Endodermal cell (in vitro differentiated cells): ENCODE measurements around the gene NPC2. TPM values are rescaled to one million over a fixed set of nuclear protein-coding genes. Genes with fewer than 3 reads are reported as not detected.

Source experiments
- DNase-seq: peaks from one replicate; pipeline ENCODE4 v3.0.0-alpha.2; 2017
- H3K27ac ChIP-seq: 2 replicates; pipeline ENCODE4 v1.5.1; 2013; ENCODE audit warnings: mild to moderate bottlenecking, low read depth, low read length, moderate library complexity
- H3K27me3 ChIP-seq: 2 replicates; pipeline ENCODE4 v1.6.1; 2013; ENCODE audit warnings: mild to moderate bottlenecking, low read length, moderate library complexity; ENCODE audit not compliant: insufficient read depth, control insufficient read depth, poor library complexity, severe bottlenecking
- H3K36me3 ChIP-seq: 2 replicates; pipeline ENCODE4 v1.7.0; 2013; ENCODE audit warnings: mild to moderate bottlenecking, low read length, moderate library complexity; ENCODE audit not compliant: control insufficient read depth, insufficient read depth
- H3K4me1 ChIP-seq: one replicate; pipeline ENCODE4 v1.7.0; 2013; ENCODE audit warnings: low read length; ENCODE audit not compliant: control insufficient read depth, insufficient read depth
- H3K4me3 ChIP-seq: 2 replicates; pipeline ENCODE4 v1.5.1; 2013; ENCODE audit warnings: mild to moderate bottlenecking, low read length, moderate library complexity
- H3K9ac ChIP-seq: 2 replicates; pipeline ENCODE4 v1.6.1; 2013; ENCODE audit warnings: mild to moderate bottlenecking, low read length, moderate library complexity; ENCODE audit not compliant: poor library complexity, severe bottlenecking; ENCODE audit errors: extremely low read depth
- H3K9me3 ChIP-seq: 2 replicates; pipeline ENCODE4 v1.6.1; 2013; ENCODE audit warnings: mild to moderate bottlenecking, low read length, moderate library complexity; ENCODE audit not compliant: control insufficient read depth
- H3K27ac Mint-ChIP-seq: 2 replicates; pipeline ENCODE4 v1.8.0; 2020; ENCODE audit warnings: mixed read lengths
- H3K27me3 Mint-ChIP-seq: 2 replicates; pipeline ENCODE4 v1.8.0; 2021; ENCODE audit warnings: mild to moderate bottlenecking, mixed read lengths; ENCODE audit not compliant: insufficient read depth
- H3K36me3 Mint-ChIP-seq: 2 replicates; pipeline ENCODE4 v1.8.0; 2020; ENCODE audit warnings: low read depth, mixed read lengths
- H3K4me1 Mint-ChIP-seq: 2 replicates; pipeline ENCODE4 v1.8.0; 2020; ENCODE audit warnings: mixed read lengths
- H3K4me3 Mint-ChIP-seq: 2 replicates; pipeline ENCODE4 v1.8.0; 2020; ENCODE audit warnings: mild to moderate bottlenecking, moderate library complexity, mixed read lengths
- H3K9me3 Mint-ChIP-seq: 2 replicates; pipeline ENCODE4 v1.8.0; 2020; ENCODE audit warnings: mild to moderate bottlenecking, mixed read lengths
- WGBS, 2 experiments: methylation state at CpG; one replicate each; pipeline versions ENCODE4 v1.1.5 to v1.1.7; 2013; ENCODE audit warnings: missing lambda C conversion rate in 2 of 2, mixed read lengths in 1 of 2; ENCODE audit not compliant: insufficient coverage in 1 of 2, insufficient read length in 1 of 2; 5-methylcytosine and 5-hydroxymethylcytosine counted together
- total RNA-seq, 2 donors: library from RNA; stranded (reverse); fragmentation: NEBNext Ultra II Directional in 1 of 2; extraction: Animal tissue kit (Norgen Biotek cat#: 25700) in 1 of 2; gene quantifications; 2 replicates in 1 of 2; 3 replicates in 1 of 2; pipeline ENCODE4 v1.2.1, GENCODE V29; 2021
- TF ChIP-seq, protein P1 (sequence below): fragments of 200-600 bp; sonication (generic); conservative IDR thresholded peaks from 2 replicates; pipeline ENCODE4 v1.5.0; 2021; ENCODE audit warnings: antibody characterized with exemption, mild to moderate bottlenecking

Gene NPC2
- total RNA-seq, 2 donors from 2014 or later = 279 to 462 TPM

DNA sequence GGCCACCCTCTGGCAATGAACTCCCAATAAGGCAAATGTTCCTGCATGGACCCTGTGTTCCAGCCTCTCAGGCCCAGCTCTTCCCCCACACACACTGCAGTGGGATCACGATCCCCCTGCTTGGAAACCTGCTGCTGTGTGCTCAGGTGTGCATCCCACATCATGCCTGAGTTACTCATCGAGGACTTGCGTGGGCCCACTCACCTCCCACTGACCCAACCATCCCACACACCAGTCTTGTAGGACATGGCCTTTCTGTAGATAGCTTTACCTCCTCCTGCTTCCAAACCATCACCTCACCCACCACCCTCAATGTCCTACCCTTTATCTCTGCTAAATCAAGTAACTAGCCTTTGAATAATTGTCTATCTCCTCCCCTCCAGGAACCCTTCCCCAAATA lies 24.6 kb downstream of the NPC2 start:
- no peak overlapping the region for H3K27ac ChIP-seq
- TF ChIP-seq, protein P1, sequence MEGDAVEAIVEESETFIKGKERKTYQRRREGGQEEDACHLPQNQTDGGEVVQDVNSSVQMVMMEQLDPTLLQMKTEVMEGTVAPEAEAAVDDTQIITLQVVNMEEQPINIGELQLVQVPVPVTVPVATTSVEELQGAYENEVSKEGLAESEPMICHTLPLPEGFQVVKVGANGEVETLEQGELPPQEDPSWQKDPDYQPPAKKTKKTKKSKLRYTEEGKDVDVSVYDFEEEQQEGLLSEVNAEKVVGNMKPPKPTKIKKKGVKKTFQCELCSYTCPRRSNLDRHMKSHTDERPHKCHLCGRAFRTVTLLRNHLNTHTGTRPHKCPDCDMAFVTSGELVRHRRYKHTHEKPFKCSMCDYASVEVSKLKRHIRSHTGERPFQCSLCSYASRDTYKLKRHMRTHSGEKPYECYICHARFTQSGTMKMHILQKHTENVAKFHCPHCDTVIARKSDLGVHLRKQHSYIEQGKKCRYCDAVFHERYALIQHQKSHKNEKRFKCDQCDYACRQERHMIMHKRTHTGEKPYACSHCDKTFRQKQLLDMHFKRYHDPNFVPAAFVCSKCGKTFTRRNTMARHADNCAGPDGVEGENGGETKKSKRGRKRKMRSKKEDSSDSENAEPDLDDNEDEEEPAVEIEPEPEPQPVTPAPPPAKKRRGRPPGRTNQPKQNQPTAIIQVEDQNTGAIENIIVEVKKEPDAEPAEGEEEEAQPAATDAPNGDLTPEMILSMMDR = no peak
- Mint-ChIP-seq H3K36me3 (peaks cover 20% of the 10 kb centered on the region), H3K4me3 (no peak overlapping the region), H3K9me3 (no peaks in the 10 kb centered on the region), H3K27ac (no peak overlapping the region), H3K27me3 (no peaks in the 10 kb centered on the region), H3K4me1 (peaks cover 34% of the 10 kb centered on the region)
- H3K9me3 ChIP-seq = no peaks in the 10 kb centered on the region
- H3K4me3 ChIP-seq = no peak overlapping the region
- H3K27me3 ChIP-seq = no peaks in the 10 kb centered on the region
- 96 to 97% methylated on average over 2 to 3 of the region's 3 CpGs for WGBS, 2 experiments
- H3K36me3 ChIP-seq = peaks cover 18% of the 10 kb centered on the region
- no peak overlapping the region for H3K9ac ChIP-seq
- DNase-seq = peak; percentile 19
- peaks cover 3% of the 10 kb centered on the region for H3K4me1 ChIP-seq

DNA sequence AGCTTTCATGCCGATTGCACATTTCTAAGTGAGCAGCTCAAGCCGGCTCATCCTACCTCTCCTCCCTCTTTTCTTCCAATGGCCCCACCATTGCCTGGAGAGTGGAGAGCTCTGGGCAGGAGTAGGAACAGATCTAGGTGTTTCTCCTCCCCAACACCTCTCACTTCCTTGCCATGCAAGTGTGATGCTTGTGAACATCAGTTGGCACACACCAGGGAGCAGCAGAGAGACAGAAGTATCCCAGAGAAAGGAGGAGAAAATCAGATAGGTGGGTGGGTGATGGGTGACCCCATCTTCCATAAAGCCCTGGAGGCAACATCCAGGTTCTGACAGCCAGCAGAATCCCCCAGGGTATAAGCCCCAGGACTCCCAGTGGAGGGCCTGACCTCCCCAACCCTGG lies 27.8 kb downstream of the NPC2 start:
- Histone ChIP-seq H3K4me3 (no peak overlapping the region), H3K9ac (no peak overlapping the region), H3K27ac (no peak overlapping the region), H3K36me3 (no peaks in the 10 kb centered on the region), H3K27me3 (no peaks in the 10 kb centered on the region), H3K4me1 (peaks cover 3% of the 10 kb centered on the region), H3K9me3 (no peaks in the 10 kb centered on the region)
- no peak overlapping the region for H3K4me3 Mint-ChIP-seq
- 92% methylated on average over 2 of the region's 2 CpGs; no CpG with 5 or more reads in 1 of the 2 experiments for WGBS, 2 experiments
- H3K27me3 Mint-ChIP-seq = peaks cover 5% of the 10 kb centered on the region
- TF ChIP-seq, protein P1 = no peak
- H3K4me1 Mint-ChIP-seq = peaks cover 18% of the 10 kb centered on the region
- DNase-seq = no peak
- no peak overlapping the region for H3K27ac Mint-ChIP-seq
- H3K36me3 Mint-ChIP-seq = peaks cover 10% of the 10 kb centered on the region
- H3K9me3 Mint-ChIP-seq = no peaks in the 10 kb centered on the region

DNA sequence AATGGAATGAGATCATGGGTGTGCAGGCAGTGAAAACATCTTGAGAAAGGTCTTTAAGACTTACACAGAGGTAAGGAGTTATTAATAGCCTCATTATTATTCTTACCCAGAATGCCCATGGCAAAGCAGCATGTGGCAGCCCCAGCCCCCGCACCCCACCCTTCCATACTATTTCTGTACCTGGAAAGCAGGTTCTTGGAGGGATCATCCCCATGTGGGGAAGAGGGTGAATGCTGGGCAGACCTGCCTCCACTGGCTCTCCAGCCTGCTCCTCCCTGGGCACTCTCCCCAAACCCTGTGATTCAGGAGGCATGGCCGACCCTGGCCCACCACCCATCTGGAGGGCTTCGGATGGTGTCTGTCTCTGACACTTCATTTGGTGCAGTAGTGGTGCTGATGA lies 28.3 kb downstream of the NPC2 start:
- no peak for DNase-seq
- Mint-ChIP-seq H3K4me3 (no peak overlapping the region), H3K4me1 (peaks cover 16% of the 10 kb centered on the region), H3K36me3 (peaks cover 10% of the 10 kb centered on the region), H3K27ac (no peak overlapping the region), H3K27me3 (peaks cover 5% of the 10 kb centered on the region), H3K9me3 (no peaks in the 10 kb centered on the region)
- Histone ChIP-seq H3K27ac (no peak overlapping the region), H3K9ac (no peak overlapping the region), H3K36me3 (no peaks in the 10 kb centered on the region), H3K4me3 (no peak overlapping the region), H3K9me3 (no peaks in the 10 kb centered on the region), H3K4me1 (no peaks in the 10 kb centered on the region), H3K27me3 (no peaks in the 10 kb centered on the region)
- WGBS, 2 experiments = 96 to 100% methylated on average over 2 to 3 of the region's 3 CpGs
- TF ChIP-seq, protein P1 = no peak
